ENCODE results near the gene HSPB9.
A peak's percentile ranks its signal among the peaks of the same experiment; 100 is the strongest.

The HSPB9 gene, protein sequence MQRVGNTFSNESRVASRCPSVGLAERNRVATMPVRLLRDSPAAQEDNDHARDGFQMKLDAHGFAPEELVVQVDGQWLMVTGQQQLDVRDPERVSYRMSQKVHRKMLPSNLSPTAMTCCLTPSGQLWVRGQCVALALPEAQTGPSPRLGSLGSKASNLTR

DNA sequence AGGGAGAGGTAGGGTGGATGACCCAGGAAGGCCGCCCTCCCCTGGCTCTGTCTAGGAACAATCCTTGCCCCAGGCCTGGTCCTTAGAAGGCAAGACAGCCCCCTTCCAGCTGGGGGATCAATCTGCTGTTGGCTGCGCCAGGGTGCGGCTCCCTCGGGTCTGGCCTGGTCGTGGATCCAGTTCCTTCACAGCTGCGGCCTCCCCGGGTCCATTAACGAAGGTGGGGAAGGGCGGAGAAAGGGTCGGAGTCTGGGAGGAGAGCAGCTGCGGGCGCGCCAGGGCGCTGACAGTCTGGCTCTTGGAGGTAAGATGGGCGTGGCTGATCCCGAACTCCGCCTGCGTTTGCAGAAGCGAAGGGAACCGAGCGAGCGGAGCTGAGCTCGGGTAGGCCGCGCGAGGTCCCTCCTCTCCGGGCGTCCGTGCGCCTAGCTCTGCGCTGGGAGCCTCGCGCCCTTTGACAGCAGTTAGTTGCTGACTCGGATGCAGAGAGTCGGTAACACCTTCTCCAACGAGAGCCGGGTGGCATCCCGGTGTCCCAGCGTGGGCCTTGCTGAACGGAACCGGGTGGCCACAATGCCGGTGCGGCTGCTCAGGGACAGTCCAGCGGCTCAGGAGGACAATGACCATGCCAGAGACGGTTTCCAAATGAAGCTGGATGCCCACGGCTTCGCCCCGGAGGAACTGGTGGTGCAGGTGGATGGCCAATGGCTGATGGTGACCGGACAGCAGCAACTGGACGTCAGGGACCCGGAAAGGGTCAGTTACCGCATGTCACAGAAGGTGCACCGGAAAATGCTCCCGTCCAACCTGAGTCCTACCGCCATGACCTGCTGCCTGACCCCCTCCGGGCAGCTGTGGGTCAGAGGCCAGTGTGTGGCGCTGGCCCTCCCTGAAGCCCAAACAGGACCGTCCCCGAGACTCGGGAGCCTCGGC is at the start of gene HSPB9:
TSS of gene HSPB9 (plus strand) at position 434 of the 933 bp plus-strand sequence. CDS start at position 481, 47 bp downstream.
- peak; percentile 78 for DNase-seq (ENCODE audit: low read depth, low spot score)
- H3K27ac ChIP-seq (ENCODE audit: low read length), result no peak within 1 kb of the TSS
- WGBS (ENCODE audit: insufficient coverage, insufficient read length), result no CpG with 5 or more reads among the region's 61 CpGs
- no peak within 1 kb of the TSS; the same call in 1 of the 2 replicates for H3K4me3 ChIP-seq (ENCODE audit: low read length)
- H3K36me3 ChIP-seq (ENCODE audit: control insufficient read depth, insufficient read depth, low read length), result peaks cover 7% of the 10 kb centered on the region; the same call in 1 of the 2 replicates
- H3K4me1 ChIP-seq (ENCODE audit: control insufficient read depth, insufficient read depth, low read length), result peaks cover 2% of the 10 kb centered on the region; the same call in 1 of the 2 replicates
- no peaks in the 10 kb centered on the region for H3K27me3 ChIP-seq (ENCODE audit: control insufficient read depth, insufficient read depth, low read length)
- H3K9me3 ChIP-seq (ENCODE audit: control insufficient read depth, insufficient read depth, low read length), result no peaks in the 10 kb centered on the region

DNA sequence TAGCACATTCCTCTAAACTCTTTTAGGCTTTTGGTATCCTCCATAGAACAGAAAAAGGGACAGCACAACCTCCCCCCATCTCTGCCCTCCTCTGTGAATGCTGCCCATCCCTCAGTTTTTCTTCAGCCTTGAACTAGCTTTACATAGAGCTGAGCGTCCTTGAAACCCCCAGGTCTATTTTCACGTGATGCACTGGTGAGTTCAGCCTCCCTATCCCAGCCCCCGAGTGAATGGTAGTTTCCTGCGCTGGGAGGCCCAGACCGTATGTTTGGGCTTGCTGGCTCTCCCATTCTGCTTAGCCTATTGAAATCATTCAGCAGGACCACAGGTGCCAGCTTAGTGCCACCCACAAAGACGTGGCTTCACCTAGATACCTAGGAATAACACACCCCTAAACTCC is 46.8 kb upstream of the HSPB9 start:
- no peaks in the 10 kb centered on the region for H3K27me3 ChIP-seq (ENCODE audit: control insufficient read depth, insufficient read depth, low read length)
- H3K9me3 ChIP-seq (ENCODE audit: control insufficient read depth, insufficient read depth, low read length), result no peaks in the 10 kb centered on the region
- WGBS (ENCODE audit: insufficient coverage, insufficient read length), result no CpG with 5 or more reads among the region's 6 CpGs
- DNase-seq (ENCODE audit: low read depth, low spot score), result no peak
- 0 out of 2 replicates have a peak, but pooled peaks cover 1% of the 10 kb centered on the region for H3K4me1 ChIP-seq (ENCODE audit: control insufficient read depth, insufficient read depth, low read length)
- H3K36me3 ChIP-seq (ENCODE audit: control insufficient read depth, insufficient read depth, low read length), result no peaks in the 10 kb centered on the region
- no peak overlapping the region for H3K27ac ChIP-seq (ENCODE audit: low read length)
- H3K4me3 ChIP-seq (ENCODE audit: low read length), result no peak overlapping the region

DNA sequence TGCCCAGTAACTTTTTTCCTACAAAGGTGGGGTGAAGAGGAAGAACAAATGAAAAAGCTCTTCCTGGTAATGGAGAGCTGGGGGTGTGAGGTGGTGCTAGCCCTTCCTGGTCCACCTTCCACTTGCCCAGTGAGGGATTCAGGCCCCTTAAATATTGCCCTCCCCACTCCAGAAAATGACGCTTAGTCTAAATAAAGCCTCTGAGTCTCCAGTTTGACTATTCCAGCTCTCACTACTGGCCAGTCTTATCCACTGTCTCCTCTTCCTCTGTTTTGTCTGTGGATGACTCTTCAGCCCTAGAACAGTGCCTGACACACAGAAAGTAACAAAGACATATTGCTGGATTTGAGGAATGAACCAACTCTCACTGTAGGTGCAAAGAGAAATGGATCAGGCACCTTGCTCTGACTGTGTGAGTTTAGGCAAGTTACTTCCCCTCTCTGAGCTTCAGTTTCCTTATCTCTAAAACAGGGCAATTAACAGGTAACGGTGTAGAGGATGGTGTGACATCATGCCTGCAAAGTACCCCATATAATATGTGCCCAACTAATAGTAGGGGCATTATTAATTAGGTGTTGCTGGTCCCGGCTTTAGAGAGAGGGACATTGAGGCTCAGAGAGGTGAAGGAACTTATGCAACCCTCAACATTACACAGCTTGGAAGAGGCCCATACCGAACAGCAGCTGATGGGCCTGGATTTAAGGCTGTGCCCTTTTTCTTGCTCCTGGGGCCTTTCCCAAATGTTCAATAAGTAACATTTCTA is 45.6 kb upstream of the HSPB9 start:
- DNase-seq (ENCODE audit: low read depth, low spot score), result no peak
- Histone ChIP-seq H3K4me1 (ENCODE audit: control insufficient read depth, insufficient read depth, low read length) (0 out of 2 replicates have a peak, but pooled peaks cover 1% of the 10 kb centered on the region), H3K4me3 (ENCODE audit: low read length) (no peak overlapping the region), H3K27me3 (ENCODE audit: control insufficient read depth, insufficient read depth, low read length) (no peaks in the 10 kb centered on the region), H3K36me3 (ENCODE audit: control insufficient read depth, insufficient read depth, low read length) (no peaks in the 10 kb centered on the region), H3K27ac (ENCODE audit: low read length) (no peak overlapping the region), H3K9me3 (ENCODE audit: control insufficient read depth, insufficient read depth, low read length) (no peaks in the 10 kb centered on the region)
- no CpG with 5 or more reads among the region's 4 CpGs for WGBS (ENCODE audit: insufficient coverage, insufficient read length)

DNA sequence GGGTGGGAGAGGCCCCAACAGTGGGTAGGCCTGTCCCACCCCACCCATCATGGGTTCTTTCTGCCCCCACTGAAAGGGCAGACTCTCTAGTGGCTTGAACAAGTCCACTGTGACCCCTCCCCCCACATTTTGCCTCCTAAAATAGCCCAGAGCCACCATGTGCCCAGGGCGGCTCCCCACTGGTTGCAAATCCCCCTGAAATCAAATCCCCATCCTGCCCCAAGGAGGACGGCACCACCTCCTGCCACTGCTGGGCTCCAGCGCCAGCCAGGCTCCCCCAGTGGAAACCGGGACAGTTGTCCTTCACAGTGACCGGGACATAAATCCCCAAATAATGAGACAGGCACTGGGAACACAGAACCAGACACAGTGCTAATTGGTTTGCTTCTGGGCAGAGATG is 44.8 kb upstream of the HSPB9 start:
- Histone ChIP-seq H3K4me1 (ENCODE audit: control insufficient read depth, insufficient read depth, low read length) (0 out of 2 replicates have a peak, but pooled peaks cover 1% of the 10 kb centered on the region), H3K9me3 (ENCODE audit: control insufficient read depth, insufficient read depth, low read length) (no peaks in the 10 kb centered on the region), H3K27me3 (ENCODE audit: control insufficient read depth, insufficient read depth, low read length) (no peaks in the 10 kb centered on the region), H3K4me3 (ENCODE audit: low read length) (no peak overlapping the region), H3K27ac (ENCODE audit: low read length) (no peak overlapping the region), H3K36me3 (ENCODE audit: control insufficient read depth, insufficient read depth, low read length) (no peaks in the 10 kb centered on the region)
- no peak for DNase-seq (ENCODE audit: low read depth, low spot score)
- WGBS (ENCODE audit: insufficient coverage, insufficient read length), result no CpG with 5 or more reads among the region's 5 CpGs

DNA sequence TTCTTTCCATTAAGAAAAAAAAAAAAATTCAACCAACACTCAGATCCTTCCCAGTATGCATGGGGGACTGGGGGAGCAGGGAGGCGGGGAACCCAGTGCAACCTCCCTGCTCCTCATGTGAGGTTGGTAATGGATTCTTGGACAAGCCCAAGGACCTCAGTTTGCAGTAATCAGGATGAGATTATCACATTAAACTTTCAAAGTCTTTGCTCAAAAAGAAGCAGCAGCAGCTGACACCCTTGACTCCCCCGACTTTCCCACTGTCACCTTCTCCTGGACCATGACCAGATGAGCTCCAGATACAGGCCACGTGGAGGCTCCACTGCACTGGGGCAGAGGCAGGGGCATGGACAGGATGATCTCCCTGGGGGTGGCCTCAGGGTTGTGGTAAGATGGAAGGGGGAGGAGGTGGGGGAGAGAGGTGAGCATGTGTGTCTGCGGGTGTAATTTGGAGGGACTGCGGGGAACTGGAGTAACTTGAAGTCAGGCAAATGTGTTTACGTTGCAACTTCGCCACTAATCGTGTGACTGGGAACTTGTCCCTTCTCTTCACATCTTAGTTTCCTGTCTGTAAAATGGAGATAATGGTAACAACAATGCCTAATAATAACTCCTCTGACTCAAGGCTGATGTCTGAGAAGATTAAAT is 44.1 kb upstream of the HSPB9 start:
- Histone ChIP-seq H3K27ac (ENCODE audit: low read length) (no peak overlapping the region), H3K4me3 (ENCODE audit: low read length) (no peak overlapping the region), H3K27me3 (ENCODE audit: control insufficient read depth, insufficient read depth, low read length) (no peaks in the 10 kb centered on the region), H3K36me3 (ENCODE audit: control insufficient read depth, insufficient read depth, low read length) (no peaks in the 10 kb centered on the region), H3K4me1 (ENCODE audit: control insufficient read depth, insufficient read depth, low read length) (0 out of 2 replicates have a peak, but pooled peaks cover 1% of the 10 kb centered on the region), H3K9me3 (ENCODE audit: control insufficient read depth, insufficient read depth, low read length) (no peaks in the 10 kb centered on the region)
- no CpG with 5 or more reads among the region's 8 CpGs for WGBS (ENCODE audit: insufficient coverage, insufficient read length)
- no peak for DNase-seq (ENCODE audit: low read depth, low spot score)

DNA sequence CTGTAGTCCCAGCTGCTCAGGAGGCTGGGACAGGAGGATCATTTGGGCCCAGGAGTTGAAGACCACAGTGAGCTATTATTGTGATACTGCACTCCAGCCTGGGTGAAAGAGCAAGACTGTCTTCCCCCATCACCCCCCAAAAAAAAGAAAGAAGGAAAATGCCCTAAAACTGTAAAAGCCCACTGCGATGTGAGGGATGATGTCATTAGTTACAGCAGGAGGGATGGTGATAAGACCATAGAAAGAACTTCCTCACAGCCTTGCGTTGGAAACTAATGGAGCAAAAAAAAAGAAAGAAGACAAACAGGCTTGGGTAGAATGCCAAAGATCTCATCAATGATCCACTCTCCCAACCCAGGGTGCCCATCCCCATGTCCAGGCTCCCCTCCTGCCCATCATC is 43.1 kb upstream of the HSPB9 start:
- H3K27me3 ChIP-seq (ENCODE audit: control insufficient read depth, insufficient read depth, low read length), result no peaks in the 10 kb centered on the region
- no CpG with 5 or more reads among the region's 2 CpGs for WGBS (ENCODE audit: insufficient coverage, insufficient read length)
- no peak overlapping the region for H3K27ac ChIP-seq (ENCODE audit: low read length)
- no peaks in the 10 kb centered on the region for H3K36me3 ChIP-seq (ENCODE audit: control insufficient read depth, insufficient read depth, low read length)
- 0 out of 2 replicates have a peak, but pooled peaks cover 1% of the 10 kb centered on the region for H3K4me1 ChIP-seq (ENCODE audit: control insufficient read depth, insufficient read depth, low read length)
- no peak overlapping the region for H3K4me3 ChIP-seq (ENCODE audit: low read length)
- no peaks in the 10 kb centered on the region for H3K9me3 ChIP-seq (ENCODE audit: control insufficient read depth, insufficient read depth, low read length)
- no peak for DNase-seq (ENCODE audit: low read depth, low spot score)

DNA sequence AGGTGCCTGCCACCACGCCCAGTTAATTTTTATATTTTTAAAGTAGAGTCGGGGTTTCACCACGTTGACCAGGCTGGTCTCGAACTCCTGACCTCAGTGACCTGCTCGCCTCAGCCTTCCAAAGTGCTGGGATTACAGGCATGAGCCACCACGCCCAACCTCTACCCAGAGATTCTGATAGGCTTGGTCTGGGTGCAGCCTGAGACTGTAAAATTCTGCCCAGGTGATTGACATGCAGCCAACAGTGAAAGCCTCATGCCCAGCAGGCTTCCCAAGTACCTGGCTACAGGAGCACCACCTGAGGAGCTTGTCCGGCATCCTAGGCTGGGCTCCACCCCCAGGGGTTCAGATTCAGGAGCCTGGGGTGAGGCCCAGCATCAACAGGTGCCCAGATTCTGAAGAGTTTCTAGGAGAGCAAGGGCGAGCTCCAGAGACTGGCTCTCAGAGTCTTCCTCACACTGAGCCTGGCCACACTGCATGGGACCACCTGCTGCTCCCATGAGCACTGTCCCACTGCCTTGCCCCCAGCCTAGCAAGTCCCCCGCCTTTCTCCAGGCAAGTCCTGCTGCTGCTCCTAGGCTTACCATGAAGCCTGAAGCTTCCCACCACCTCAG is 41.0 kb upstream of the HSPB9 start:
- Histone ChIP-seq H3K36me3 (ENCODE audit: control insufficient read depth, insufficient read depth, low read length) (no peaks in the 10 kb centered on the region), H3K27ac (ENCODE audit: low read length) (no peak overlapping the region), H3K9me3 (ENCODE audit: control insufficient read depth, insufficient read depth, low read length) (no peaks in the 10 kb centered on the region), H3K4me3 (ENCODE audit: low read length) (no peak overlapping the region), H3K4me1 (ENCODE audit: control insufficient read depth, insufficient read depth, low read length) (0 out of 2 replicates have a peak, but pooled peaks cover 1% of the 10 kb centered on the region), H3K27me3 (ENCODE audit: control insufficient read depth, insufficient read depth, low read length) (no peaks in the 10 kb centered on the region)
- DNase-seq (ENCODE audit: low read depth, low spot score), result no peak
- no CpG with 5 or more reads among the region's 9 CpGs for WGBS (ENCODE audit: insufficient coverage, insufficient read length)

DNA sequence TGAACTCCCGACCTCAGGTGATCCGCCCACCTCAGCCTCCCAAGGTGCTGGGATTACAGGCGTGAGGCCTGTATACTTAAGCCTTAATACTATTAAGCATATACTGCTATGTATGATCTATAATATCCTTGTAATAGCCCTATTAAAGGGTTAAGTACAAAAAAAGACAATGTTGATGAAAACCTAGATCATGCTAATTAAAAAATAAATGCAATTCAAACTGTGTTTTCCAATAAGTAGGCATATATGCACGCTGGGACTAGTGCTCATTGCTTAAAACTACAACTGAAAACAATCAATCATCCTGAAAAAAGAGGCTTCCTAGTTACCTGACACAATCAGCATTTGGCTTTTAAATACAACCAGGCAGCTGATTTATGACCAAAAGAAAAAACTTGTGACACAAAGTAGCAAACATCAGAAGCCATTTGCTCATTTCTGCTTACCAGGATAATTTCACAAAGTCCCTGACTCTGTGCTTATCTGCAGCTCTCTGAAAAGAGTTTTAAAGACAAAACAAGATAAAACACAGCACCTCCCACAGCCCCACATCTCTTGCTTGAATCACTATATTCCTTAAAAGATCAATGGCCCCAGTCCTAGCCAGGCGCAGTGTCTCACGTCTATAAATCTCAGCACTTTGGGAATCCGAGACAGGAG is 35.4 kb upstream of the HSPB9 start:
- WGBS (ENCODE audit: insufficient coverage, insufficient read length), result no CpG with 5 or more reads among the region's 7 CpGs
- Histone ChIP-seq H3K27ac (ENCODE audit: low read length) (no peak overlapping the region), H3K27me3 (ENCODE audit: control insufficient read depth, insufficient read depth, low read length) (no peaks in the 10 kb centered on the region), H3K4me3 (ENCODE audit: low read length) (no peak overlapping the region), H3K9me3 (ENCODE audit: control insufficient read depth, insufficient read depth, low read length) (no peaks in the 10 kb centered on the region), H3K4me1 (ENCODE audit: control insufficient read depth, insufficient read depth, low read length) (no peaks in the 10 kb centered on the region), H3K36me3 (ENCODE audit: control insufficient read depth, insufficient read depth, low read length) (no peaks in the 10 kb centered on the region)
- DNase-seq (ENCODE audit: low read depth, low spot score), result no peak
